Epidermal melanocyte (primary cell): ENCODE results near the gene RAB27A.
"Not testable (repeated sequence)": the region's sequence is repeated elsewhere in the genome, so short reads cannot be mapped to it uniquely, and the experiment has no call there.

Experiments used
- DNase-seq: peaks from one replicate; pipeline ENCODE4 v3.0.0; 2011; ENCODE audit warnings: low spot score; ENCODE audit not compliant: insufficient read length

Gene RAB27A

DNA sequence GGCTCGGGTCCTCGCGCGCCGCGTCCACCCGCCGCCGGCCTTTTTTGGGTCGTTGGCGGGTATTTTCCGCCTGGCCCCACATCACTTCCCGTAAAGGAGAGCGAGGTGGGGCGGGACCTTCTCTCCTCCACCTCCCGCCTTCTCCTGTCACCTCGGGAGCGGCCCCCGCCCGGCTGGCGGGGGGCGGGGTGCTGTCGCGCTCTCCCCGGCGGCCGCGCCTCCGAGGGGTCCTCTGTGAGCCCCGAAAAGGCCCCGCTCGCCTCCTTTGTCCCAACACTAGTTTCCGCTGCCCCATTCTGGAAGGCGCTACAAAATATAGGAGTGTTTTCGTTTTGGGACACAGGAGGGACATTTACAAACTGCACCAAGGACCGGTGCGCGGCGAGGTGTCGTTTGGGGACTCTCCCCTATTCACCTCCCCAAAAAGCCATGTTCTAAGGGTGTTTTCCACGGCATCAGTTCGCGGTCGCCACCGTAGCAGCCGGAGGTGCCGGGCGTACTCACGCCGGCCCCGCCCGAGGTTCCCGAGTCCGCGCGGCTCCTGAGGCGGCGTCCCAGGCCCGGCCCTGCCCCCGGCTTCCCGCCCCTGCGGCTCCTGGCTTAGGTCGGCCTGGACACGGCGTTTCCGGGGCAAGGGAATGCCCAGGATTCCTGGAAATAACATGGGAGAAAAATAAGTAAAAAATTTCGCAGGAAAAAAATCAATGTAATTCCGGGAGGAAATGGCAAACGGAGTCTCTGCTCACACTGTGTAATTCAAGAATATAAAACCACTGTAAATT is at the start of gene RAB27A:
Gene RAB27A, minus strand, starts transcription at position 68 of the 782 bp plus-strand sequence. CDS start 54,879 bp downstream, outside the sequence.
- peak; percentile 32 for DNase-seq

DNA sequence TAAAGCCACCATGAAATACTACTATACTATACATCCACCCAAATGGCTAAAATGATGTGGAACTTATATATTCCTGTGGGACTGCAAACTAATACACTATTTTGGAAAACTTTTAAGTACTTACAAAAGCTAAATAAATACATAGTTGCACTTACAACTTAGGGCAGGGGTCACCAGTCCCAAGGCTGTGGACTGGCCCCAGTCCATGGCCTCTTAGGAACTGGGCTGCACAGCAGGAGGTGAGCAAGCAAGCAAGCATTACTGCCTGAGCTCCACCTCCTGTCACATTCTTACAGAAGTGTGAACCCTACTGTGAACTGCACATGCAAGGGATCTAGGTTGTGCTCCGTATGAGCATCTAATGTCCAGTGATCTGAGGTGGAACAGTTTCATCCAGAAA is 47.5 kb upstream of the RAB27A start:
- DNase-seq = no peak

DNA sequence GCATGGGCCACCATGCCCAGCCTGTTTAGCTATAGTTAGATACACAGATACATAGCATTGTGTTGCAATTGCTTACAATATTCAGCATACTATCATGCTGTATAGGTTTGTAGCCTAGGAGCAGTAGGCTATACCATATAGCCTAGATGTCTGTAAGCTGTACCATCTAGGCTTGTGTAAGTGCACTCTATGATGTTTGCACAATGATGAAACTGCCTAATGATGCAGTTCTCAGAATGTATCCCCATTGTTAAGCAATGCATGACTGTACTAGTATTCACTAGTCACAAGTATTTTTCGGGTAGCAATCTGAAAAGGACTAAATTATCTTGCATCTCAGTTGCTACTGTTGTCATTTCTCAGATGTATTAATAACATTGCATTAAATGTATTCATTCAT is 45.4 kb upstream of the RAB27A start:
- no peak for DNase-seq

DNA sequence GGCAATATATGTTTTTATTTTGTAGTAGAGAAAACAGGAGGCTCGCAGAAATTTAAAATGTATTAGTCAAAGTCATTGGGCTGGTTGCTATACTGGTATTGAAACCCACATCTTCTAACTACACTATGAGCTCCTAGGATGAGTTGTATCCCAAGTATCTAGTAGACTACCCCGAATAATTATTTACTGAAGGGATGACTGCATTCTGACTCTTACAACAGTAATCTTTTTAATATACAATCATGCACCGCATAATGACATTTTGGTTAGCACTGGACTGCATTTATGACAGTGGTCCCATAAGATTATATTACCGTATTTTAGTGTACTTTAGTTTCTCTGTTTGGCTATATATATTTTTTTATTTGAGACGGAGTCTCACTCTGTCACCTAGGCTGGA is 44.8 kb upstream of the RAB27A start:
- DNase-seq = no peak

DNA sequence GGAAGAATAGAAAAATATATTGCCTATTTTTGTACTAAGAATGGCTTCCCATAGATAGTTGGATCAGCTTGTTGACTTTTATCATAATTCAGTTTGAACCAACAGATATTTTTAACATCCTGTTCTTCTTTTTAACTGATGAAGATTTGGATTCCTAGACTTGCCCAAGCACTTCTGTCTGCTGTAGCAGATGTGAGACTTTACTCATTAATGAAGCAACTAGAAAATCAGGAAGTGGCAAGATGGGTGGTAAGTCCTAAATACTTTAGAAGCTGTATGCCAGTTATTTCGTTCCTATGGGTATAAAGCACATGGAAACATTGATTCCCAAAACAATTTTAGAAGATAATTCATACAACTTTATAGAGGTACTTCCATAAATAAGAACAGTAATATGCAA is 37.8 kb upstream of the RAB27A start:
- DNase-seq = no peak

DNA sequence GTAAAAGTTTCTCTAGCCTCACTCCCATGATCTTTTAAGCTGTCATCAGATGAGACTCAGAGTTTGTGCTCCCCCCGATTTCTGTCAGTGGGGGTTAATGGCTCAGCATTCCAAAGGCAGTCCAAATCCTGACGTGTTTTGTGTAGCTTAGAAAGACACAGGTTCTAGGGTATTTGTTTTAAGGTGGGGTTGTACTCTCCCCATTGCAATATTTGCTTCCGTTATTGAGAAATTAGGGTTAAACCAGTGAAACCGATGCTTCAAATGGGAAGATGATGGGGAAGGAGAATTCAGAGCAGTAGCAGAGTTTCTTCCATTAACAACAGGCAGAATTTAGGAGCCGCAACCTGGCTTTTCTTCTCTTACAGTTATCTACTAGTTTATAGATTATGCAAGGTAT is 32.9 kb upstream of the RAB27A start:
- no peak for DNase-seq

DNA sequence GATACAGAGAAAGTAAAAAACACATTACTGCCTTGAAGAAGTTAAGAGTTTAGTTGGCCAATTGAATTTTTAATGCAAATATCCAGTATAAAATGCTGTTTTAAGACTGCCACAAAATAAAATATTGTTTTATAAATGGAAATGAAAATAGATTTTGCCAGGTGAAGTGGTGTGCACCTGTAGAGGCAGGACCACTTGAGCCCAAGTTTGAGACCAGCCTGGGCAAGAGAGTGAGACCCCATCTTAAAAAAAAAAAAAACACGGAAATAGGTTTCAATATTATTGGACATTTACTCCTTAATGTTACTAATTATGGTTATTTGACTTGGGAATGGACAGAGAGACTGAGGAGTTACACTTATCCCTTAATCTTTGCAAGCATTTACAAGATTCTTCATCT is 31.4 kb upstream of the RAB27A start:
- DNase-seq = no peak

DNA sequence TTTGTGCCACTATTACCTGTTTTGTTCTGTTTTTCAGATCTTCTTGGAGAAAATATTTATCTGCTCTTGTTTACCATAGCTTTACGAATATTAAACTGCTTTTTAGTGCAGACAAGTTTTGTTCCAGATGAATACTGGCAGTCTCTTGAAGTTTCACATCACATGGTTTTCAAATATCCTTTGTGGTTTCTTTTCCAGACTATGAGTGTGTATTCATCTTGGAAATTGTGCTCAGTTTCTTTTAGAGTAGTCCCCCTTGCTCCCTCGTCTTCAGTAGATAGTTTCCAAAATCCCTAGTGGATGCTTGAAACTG is 30.6 kb upstream of the RAB27A start:
- peak; percentile 23 for DNase-seq

DNA sequence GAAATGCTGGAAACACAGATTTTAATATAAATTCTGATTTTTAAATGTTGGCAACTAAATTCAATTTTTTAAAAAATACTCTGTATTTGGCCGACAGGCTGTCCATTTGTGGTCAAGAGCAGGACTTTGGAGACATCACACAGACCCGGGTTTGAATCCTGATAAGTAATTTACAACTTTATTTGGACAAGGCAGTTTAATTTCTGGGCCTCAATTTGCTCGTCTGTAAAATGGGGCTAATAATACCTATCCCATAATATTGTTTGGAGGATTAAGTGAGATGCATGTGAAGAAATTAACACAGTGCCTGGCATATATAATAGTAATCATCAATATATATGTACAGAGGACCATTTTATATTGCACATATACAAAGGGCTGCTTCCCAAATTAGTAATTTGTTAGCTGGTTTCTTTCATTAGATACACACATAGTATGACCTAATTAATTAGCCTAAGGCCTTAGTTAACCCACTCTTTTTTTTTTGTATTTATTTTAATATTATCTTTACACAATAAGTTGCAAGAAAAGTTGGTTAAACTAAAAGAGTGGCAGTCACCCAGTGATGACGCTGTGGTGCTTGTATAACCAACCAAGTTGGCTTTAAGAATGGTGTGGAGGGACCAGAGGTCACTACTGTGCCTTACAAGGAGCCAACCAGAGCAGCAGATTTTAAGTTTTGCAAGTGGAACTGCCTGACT is 30.1 kb upstream of the RAB27A start:
- DNase-seq = no peak

DNA sequence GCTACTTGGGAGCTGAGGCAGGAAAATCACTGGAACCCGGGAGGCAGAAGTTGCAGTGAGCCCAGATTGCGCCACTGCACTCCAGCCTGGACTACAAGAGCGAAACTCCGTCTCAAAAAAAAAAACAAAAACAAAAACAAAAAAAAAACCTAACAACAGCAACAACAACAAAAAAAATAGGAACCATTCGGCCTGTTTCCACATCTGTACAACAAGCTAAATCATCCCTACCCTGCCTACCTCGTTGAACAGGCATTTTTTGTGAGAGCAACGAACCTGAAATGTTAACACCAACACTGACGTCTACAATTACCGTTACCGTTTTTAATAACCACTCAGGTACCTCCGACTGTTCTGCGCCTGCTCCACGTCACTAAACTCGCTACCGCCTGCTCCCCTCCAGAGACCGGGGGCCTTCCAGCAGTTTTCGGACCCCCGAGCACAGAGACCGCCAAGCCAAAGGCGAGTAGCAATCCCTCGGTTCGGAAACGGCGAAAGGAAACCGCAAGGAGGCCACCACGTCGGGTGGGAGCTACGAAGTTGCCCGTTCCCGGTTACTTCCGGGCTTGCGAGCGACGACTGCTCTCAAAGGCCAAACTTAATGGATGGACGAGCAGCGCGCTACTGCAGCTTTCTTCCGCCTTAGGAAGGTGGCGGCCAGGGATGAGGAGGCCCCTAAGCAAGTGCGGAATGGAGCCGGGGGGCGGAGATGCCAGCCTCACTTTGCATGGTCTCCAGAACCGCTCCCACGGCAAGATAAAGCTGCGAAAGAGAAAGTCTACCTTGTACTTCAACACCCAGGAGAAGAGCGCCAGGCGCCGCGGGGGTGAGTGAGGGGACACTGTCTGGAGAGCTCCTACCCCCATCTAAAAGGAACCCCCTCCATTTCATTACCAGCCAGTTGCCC is 29.2 kb upstream of the RAB27A start, which contains the start of the genes PIGB and PIGBOS1:
Gene PIGB, plus strand, starts transcription at position 635 of the 907 bp plus-strand sequence. Its CDS starts 29 bp downstream, at position 664.
Gene PIGBOS1, minus strand, starts transcription at position 536 of the 907 bp plus-strand sequence. CDS start 1,331 bp downstream, outside the sequence.
- DNase-seq = peak; percentile 64

DNA sequence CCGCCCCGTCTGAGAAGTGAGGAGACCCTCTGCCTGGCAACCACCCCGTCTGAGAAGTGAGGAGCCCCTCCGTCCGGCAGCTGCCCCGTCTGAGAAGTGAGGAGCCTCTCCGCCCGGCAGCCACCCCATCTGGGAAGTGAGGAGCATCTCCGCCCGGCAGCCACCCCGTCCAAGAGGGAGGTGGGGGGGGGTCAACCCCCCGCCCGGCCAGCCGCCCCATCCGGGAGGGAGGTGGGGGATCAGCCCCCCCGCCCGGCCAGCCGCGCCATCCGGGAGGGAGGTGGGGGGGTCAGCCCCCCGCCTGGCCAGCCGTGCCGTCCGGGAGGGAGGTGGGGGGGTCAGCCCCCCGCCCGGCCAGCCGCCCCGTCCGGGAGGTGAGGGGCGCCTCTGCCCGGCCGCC is 13.2 kb upstream of the RAB27A start:
- not testable (repeated sequence) for DNase-seq

DNA sequence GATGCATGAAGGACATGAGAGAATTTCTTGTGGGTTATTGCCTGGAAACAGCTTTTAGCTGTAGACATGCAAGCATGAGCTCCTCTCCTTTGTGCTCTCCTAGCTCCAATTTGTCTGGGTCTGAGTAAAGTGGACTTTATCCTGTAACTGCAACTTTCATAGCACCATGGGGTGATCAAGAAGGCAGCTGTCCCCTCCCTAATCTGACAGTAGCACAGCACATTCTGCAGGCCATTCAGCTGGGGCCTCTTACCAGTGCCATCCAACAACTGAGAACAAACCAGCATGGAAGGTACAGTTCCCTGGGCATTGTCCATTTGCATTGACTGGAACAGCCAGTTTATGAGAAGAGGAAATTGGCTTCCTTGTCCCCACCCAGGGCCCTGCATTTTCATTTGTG is 7.7 kb upstream of the RAB27A start:
- DNase-seq = no peak

DNA sequence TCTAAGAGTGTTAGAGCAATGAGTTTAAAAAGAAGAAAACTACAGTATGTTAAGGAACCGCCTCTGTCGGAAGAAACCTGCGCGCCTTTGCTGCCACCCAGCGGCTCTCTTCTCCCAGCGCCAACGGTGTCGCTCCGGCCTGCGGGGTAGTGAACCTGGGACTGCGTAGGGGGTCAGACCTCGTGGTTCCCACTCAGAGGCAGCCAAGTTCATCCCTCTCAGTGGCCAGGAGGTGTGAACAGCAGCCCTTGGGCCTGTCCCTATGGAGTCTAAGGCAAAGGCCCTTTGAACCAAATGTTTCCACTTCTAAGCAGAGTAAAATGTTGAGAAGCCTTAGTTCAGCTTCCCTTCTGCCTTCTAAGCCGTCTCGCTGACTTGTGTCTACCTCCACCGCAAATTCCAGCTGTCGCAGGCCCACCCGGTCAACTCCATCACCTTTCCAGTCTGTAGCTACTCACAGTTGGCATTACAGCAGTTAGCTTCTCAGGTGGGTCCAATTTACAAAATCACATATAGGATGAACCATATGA is 980 bp upstream of the RAB27A start:
- DNase-seq = peak; percentile 68

DNA sequence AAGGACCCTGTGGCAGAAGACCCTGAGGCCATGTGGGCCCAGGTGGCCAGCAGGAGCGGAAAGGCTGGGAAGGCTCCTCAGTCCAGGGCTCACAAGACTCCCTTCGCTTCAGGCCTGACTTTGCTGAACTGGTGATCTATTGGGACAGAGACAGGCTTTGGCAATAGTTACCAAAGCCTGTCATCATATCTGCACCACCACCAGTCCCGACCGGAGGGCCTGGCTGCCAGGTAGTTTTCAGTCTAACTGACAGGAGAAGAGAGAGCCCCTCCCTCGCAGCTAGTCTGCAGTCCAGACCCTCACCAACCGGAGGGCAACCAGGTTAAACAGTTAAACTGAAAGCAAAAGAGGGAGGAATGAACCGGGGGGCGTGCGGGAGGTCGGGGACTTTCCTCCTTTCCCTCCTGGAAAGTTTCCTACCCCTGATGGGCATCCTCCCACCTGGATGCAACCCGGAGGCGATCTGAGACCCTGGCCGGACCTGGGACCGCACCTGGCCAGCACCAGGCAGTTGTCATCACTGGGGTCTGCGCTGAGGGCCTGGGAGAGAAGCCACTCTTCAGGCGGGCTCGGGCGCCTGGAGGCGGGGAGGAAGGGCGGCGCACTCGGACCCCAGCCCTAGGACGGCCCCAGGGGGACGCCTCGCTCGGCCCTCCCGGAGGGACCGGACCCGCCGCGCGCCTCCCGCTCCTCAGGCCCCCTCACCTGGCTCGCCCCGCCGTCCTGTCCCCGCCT is 435 bp downstream of the RAB27A start:
- DNase-seq = no peak

DNA sequence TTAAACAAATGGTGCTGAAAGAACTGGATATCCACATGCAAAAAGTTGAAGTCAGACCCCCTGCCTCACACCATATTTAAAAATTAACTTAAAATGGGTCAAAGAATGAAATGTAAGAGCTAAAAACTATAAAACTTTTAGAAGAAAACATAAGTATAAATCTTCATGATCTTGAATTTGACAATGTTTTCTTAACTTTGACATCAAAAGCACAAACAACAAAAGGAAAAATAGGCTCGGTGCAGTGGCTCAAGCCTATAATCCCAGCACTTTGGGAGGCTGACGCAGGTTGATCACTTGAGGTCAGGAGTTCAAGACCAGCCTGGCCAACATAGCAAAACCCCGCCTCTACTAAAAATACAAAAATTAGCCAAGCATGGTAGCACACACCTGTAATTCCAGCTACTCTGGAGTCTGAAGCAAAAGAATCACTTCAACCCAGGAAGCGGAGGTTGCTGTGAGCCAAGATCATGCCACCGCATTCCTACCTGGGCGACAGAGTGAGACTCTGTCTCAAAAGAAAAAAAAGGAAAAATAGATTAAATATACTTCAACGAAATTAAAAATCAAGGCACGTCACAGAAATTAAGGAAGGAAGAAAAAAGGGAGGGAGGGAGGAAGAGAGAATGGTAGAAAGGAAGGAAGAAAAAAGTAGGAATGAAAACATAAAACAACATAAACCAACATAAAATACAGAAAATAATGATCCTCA is 1.5 kb downstream of the RAB27A start:
- no peak for DNase-seq

DNA sequence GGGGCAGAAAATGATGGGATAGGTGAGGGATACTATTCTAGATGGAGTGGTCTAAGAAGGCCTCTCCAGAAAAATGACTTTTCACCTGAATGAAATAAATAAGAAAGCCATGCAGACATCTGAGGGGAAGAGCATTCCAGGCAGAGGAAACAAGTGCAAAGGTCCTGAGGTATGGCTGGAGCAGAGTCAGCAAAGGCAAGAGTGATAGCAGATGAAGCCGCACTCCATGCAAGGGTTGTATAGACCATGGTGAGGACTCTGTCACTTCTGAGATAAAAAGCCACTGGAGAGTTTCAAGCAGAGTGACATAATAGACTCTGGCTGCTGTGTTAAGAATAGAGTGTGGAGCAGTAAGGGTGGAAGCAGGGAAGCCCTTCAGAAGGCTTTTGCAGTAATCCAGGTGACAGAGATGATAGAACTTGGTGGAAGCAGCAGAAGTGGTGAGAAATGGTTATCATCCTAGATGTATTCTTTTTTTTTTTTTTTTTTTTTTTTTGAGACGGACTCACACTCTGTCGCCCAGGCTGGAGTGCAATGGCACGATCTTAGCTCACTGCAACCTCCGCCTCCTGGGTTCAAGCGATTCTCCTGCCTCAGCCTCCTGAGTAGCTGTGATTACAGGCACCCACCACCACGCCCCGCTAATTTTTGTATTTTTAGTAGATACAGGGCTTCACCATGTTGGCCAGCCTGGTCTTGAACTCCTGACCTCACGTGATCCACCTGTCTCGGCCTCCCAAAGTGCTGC is 3.0 kb downstream of the RAB27A start:
- DNase-seq = not testable (repeated sequence)

DNA sequence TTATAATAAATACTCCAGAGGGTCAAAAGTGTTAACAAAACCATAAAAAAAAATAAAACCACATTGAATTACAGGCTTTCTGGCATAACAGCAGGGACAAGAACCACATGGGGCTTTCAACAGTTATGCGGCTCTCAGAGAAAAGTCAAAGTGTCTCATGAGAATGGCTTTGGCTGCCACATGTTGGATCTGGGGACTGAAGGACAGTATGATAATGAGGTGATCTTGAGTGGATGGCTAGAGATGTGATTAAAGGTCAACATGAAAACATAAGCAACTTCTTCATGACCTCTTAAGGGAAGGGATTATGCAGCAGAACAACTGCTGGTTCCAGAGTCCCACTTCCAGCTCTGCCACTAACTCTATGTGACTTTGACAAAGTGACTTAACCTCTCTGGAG is 5.2 kb downstream of the RAB27A start:
- no peak for DNase-seq

DNA sequence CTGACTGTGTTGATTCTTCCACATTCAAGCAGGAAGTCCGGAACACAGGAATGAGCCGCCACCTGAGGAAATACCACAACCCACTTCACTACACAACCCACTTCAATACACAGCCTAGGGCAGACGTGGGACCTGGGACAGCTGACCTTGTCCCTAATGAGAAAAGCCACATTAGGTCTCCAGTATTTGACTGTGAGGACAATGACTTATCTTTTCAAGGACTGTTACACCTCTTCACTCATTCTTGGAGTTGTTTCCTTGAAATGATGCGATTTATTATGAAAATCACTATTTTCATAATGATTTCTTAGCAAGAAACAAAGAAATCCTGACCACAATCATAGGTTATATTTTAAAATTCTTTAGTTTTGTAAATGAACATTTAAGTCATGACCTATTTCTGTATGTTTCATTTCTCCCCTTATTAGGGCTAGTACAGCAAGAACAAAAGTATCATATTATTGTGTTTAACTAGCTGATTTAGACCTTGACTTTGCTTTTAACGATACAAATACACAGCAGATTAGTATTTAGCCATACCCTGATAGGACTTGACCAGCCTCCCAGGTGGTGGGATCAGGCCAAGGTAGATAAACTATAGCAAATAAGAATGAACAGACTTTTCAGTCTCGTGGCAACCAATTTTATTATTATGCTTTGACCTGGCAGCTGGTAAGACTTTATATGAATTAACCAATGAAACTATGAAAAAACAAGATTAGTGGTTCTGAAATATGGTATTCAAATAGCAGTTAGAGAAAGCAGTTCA is 6.0 kb downstream of the RAB27A start:
- DNase-seq = no peak
